Measurements from ENCODE around the gene STARD5.

GRCh38 chr15:81302701-81303109 lies 21.2 kb downstream of the STARD5 start:
- TF ChIP-seq BRD4 (IDR thresholded peaks at IDR 0.05) = no peak
- TF ChIP-seq PHF21A (IDR thresholded peaks at IDR 0.05; ENCODE audit: borderline replicate concordance, low read depth) = no peak
- TF ChIP-seq POLR2A (conservative IDR thresholded peaks at IDR 0.05) = no peak
- no peak for TF ChIP-seq NRF1 (conservative IDR thresholded peaks at IDR 0.05 in 1 of 2, IDR thresholded peaks at IDR 0.05 in 1 of 2)
- TF ChIP-seq ZNF121 (CRISPR knock-in tag; conservative IDR thresholded peaks at IDR 0.05) = no peak
- TF ChIP-seq HDAC1 (IDR thresholded peaks at IDR 0.05) = no peak
- TF ChIP-seq CHD2 (IDR thresholded peaks at IDR 0.05; ENCODE audit: low read depth, low read length) = no peak
- TF ChIP-seq ZBTB1 (CRISPR knock-in tag; IDR thresholded peaks at IDR 0.05; ENCODE audit: borderline replicate concordance, low read depth) = no peak
- no peak for TF ChIP-seq CREB1 (IDR thresholded peaks at IDR 0.05)
- TF ChIP-seq CREB1 (CRISPR knock-in tag; IDR thresholded peaks at IDR 0.05) = no peak
- TF ChIP-seq RBM14 (IDR thresholded peaks at IDR 0.05; ENCODE audit: borderline replicate concordance, insufficient read depth, low read depth, low read length) = no peak
- TF ChIP-seq FOXP1 (CRISPR knock-in tag; IDR thresholded peaks at IDR 0.05) = no peak
- TF ChIP-seq ZBTB43 (CRISPR knock-in tag; IDR thresholded peaks at IDR 0.05) = no peak
- TF ChIP-seq SMC3 (conservative IDR thresholded peaks at IDR 0.05; ENCODE audit: insufficient read depth, low read depth, low read length) = no peak
